Measurements from ENCODE around the gene CPB2.

The CPB2 gene

DNA sequence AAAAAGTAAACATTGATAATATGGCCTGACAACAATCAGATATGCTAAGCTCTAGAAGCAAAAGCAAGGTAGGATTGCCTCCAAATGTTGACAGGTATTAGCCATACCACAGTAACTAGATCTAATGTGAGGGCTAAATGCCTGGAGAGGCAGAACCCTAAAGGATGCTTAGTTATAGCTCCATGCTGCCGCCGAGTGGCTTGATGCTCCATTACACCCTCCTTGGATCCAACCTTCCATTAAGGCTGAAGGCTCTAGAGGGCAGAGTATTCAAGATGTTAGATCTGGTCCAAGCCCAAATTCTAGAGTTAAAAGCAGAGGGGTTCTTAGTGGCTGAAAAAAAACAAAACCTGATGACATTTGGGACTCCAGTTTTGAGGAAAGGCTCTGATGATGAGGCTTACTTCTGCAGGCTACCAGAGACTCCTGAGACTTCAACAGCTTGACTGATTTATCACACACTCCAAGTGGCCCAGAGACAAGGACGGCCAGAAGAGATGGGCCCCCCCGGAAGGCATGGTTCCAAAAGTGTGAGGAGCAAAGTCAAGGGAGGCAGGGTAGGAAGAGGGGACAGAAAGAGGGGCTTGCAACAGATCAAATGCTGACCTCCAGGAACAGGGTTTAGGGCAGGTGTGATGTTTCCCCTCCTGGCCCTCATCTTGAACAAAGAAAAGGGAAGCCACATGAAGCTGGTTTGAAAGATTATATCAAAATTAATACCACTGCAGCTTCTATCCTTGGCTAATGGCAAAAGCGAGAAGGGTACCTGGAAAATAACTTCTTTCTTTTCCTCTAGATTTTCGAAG lies 21.9 kb upstream of the CPB2 start:
- H3K4me3 ChIP-seq (ENCODE audit: low read length): no peak overlapping the region
- DNase-seq (ENCODE audit: low read depth): no peak
- TF ChIP-seq, protein P1, sequence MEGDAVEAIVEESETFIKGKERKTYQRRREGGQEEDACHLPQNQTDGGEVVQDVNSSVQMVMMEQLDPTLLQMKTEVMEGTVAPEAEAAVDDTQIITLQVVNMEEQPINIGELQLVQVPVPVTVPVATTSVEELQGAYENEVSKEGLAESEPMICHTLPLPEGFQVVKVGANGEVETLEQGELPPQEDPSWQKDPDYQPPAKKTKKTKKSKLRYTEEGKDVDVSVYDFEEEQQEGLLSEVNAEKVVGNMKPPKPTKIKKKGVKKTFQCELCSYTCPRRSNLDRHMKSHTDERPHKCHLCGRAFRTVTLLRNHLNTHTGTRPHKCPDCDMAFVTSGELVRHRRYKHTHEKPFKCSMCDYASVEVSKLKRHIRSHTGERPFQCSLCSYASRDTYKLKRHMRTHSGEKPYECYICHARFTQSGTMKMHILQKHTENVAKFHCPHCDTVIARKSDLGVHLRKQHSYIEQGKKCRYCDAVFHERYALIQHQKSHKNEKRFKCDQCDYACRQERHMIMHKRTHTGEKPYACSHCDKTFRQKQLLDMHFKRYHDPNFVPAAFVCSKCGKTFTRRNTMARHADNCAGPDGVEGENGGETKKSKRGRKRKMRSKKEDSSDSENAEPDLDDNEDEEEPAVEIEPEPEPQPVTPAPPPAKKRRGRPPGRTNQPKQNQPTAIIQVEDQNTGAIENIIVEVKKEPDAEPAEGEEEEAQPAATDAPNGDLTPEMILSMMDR (conservative IDR thresholded peaks at IDR 0.05; ENCODE audit: low read depth, low read length): peak; percentile 99

GRCh38 chr13:46126056-46126455 lies 21.2 kb upstream of the CPB2 start:
- TF ChIP-seq, protein P1 (conservative IDR thresholded peaks at IDR 0.05; ENCODE audit: low read depth, low read length): no peak
- no peak for DNase-seq (ENCODE audit: low read depth)
- no peak overlapping the region for H3K4me3 ChIP-seq (ENCODE audit: low read length)

- H3K4me3 ChIP-seq (ENCODE audit: low read length): no peak overlapping the region
- no peak for DNase-seq (ENCODE audit: low read depth)
- TF ChIP-seq, protein P1 (conservative IDR thresholded peaks at IDR 0.05; ENCODE audit: low read depth, low read length): no peak
Observed at GRCh38 chr13:46124967-46125933, 20.4 kb upstream of the CPB2 start.

GRCh38 chr13:46124531-46124966 lies 19.7 kb upstream of the CPB2 start:
- no peak for DNase-seq (ENCODE audit: low read depth)

DNA sequence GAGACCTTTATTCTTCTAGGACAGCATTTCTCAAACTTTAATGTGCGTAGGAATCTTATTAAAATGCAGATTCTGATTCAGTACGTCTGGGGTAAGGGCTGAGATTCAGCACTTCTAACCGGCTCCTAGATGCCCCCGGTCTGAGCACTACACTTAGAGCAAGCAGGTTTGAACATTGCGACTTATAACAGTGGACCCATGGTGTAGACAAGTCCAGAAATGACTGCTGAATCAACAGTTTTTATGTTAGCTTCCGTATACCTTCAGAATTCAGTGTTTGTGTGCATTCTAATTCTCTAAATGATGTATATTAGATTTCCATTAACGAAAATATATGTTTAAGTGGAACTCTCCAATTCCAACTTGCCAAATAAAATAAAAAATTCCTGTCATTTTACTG lies 17.5 kb upstream of the CPB2 start:
- no peak for DNase-seq (ENCODE audit: low read depth)
- TF ChIP-seq, protein P1 (conservative IDR thresholded peaks at IDR 0.05; ENCODE audit: low read depth, low read length): no peak
- H3K4me3 ChIP-seq (ENCODE audit: low read length): no peak overlapping the region

More at GRCh38 chr13:46124531-46124966, 19.7 kb upstream of the CPB2 start:
- TF ChIP-seq, protein P1 (conservative IDR thresholded peaks at IDR 0.05; ENCODE audit: low read depth, low read length): no peak
- H3K4me3 ChIP-seq (ENCODE audit: low read length): no peak overlapping the region

GRCh38 chr13:46121597-46122163 lies 16.8 kb upstream of the CPB2 start:
- TF ChIP-seq, protein P1 (conservative IDR thresholded peaks at IDR 0.05; ENCODE audit: low read depth, low read length): no peak
- DNase-seq (ENCODE audit: low read depth): no peak
- H3K4me3 ChIP-seq (ENCODE audit: low read length): no peak overlapping the region
